ENCODE results near the gene LONP1.
"Not testable (repeated sequence)": the region's sequence is repeated elsewhere in the genome, so short reads cannot be mapped to it uniquely, and the experiment has no call there.

LONP1 gene

DNA sequence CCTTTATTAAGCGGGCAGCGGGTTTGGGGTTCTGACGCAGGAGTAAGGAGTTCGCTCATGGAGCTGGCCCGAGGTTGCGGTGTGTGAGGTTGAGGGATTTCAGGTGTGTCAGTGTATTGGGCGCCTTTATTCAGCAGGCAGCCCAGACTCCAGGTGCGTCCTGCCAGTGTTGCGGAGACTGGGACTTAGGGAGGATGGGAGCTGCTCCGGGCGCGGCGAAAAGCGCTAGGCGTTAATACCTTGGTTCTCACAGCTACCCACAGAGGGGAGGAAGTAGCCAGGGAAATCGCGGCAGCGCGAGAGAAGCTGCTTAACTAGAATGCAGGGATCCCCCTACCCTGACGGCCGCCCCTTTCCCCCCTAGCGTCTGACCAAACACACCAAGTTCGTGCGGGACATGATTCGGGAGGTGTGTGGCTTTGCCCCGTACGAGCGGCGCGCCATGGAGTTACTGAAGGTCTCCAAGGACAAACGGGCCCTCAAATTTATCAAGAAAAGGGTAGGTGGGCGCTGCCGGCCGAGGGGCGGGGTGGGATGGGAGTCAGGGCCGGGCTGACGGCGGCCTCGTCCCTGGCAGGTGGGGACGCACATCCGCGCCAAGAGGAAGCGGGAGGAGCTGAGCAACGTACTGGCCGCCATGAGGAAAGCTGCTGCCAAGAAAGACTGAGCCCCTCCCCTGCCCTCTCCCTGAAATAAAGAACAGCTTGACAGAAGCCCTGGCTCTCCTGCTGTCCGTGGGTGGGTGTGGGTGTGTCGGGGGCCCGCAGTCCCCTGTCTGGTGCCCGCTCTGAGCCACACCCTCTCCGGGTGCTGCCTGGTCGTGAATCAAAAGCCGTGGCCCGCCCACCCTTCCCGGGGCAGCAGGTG is 28.8 kb downstream of the LONP1 start:
- TF ChIP-seq CTCF (conservative IDR thresholded peaks at IDR 0.05; ENCODE audit: low read depth, low read length): no peak
- H3K4me3 ChIP-seq (ENCODE audit: low read length): peak overlapping the region; percentile 96
- DNase-seq (ENCODE audit: low read depth): no peak

- peak; percentile 90 for TF ChIP-seq CTCF (conservative IDR thresholded peaks at IDR 0.05; ENCODE audit: low read depth, low read length)
- peak; percentile 75 for DNase-seq (ENCODE audit: low read depth)
- peak within 1 kb of the TSS; percentile 96 for H3K4me3 ChIP-seq (ENCODE audit: low read length)
Measured at GRCh38 chr19:5690125-5690954, 29.6 kb downstream of the LONP1 start, which contains the start of gene RPL36. TSS of gene RPL36 (plus strand) at chr19:5690295. CDS start at chr19:5690508, 213 bp downstream.

DNA sequence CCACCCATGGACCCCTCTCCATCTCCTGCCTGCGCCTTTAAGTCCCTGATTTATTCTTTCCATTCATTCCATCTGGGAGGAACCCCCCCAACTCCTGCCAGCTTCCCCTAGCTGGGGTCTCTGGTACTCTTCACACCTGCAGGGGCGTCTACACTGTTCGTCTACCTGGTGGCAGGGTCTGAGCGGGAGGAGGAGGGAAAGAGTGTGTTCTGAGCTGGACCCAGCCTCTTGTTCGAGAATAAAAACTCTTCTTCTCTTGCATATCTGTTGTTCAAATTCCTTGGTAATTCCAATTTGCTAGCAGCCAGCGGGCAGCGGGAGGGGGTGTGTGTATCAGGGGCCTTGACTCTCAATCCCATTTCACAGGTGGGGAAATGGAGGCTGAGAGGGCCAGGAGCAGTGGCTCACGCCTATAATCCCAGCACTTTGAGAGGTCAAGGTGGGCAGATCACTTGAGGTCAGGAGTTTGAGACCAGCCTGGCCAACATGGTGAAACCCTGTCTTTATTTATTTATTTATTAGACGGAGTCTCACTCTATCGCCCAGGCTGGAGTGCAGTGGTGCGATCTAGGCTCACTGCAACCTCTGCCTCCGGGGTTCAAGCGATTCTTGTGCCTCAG is 31.6 kb downstream of the LONP1 start:
- DNase-seq (ENCODE audit: low read depth); H3K4me3 ChIP-seq (ENCODE audit: low read length): not testable (repeated sequence)

DNA sequence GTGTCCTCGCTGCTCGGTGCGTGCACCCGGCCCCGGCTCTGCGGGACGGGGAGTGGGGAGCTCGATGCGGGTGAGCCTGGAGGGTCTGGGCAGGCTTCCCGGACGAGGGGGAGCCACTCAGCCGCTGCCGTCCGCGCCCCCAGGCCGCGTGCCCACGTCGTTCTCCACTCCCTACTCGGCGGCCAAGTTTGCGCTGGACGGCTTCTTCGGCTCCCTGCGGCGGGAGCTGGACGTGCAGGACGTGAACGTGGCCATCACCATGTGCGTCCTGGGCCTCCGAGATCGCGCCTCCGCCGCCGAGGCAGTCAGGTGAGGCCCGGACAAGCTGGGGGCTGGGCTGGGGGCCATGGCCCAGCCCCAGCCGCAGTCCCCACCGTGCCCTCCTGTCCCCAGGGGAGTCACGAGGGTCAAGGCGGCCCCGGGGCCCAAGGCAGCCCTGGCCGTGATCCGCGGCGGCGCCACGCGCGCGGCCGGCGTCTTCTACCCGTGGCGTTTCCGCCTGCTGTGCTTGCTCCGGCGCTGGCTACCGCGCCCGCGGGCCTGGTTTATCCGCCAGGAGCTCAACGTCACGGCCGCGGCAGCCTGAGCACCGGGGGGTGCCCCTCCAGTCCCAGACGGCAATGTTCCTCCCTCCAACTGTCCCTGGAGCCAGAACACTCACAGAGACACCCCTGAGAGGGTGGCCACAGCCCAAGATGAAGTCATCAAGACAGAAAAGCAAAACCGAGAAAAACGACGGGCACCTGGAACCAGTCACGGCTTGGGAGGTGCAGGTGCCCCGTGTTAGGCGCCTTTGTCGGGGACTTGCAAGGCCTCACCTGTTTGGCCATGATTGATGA is 32.4 kb downstream of the LONP1 start:
- DNase-seq (ENCODE audit: low read depth): no peak
- no peak for TF ChIP-seq CTCF (conservative IDR thresholded peaks at IDR 0.05; ENCODE audit: low read depth, low read length)
- H3K4me3 ChIP-seq (ENCODE audit: low read length): peak overlapping the region; percentile 14

- TF ChIP-seq CTCF (conservative IDR thresholded peaks at IDR 0.05; ENCODE audit: low read depth, low read length): peak; percentile 82
- H3K4me3 ChIP-seq (ENCODE audit: low read length): peak overlapping the region; percentile 45
- peak; percentile 60 for DNase-seq (ENCODE audit: low read depth)
Measured at GRCh38 chr19:5686647-5687359, 33.1 kb downstream of the LONP1 start.

- TF ChIP-seq CTCF (conservative IDR thresholded peaks at IDR 0.05; ENCODE audit: low read depth, low read length): no peak
- H3K4me3 ChIP-seq (ENCODE audit: low read length): peak overlapping the region; percentile 45
- no peak for DNase-seq (ENCODE audit: low read depth)
Measured at GRCh38 chr19:5686326-5686646, 33.7 kb downstream of the LONP1 start.
